IMR-90 (cell line): ENCODE measurements around the gene GPX5. TPM values are rescaled to one million over a fixed set of nuclear protein-coding genes. Genes with fewer than 3 reads are reported as not detected.

ENCODE experiments used
- ATAC-seq: fragments of 200-7000 bp; cut with Tn5 transposase; 2 replicates; pipeline ENCODE4 v1.9.1; 2020; ENCODE audit warnings: low read depth, mild to moderate bottlenecking, moderate library complexity
- BruUV-seq: library from RNA; stranded (reverse); fragments of 400-500 nt; replicated peaks from 2 replicates; lab custom pipeline; 2021; lab: Mats Ljungman, UMichigan
- CTCF ChIA-PET: fragments of 300-600 bp; formaldehyde crosslinking; extraction: SDS; loops from one replicate; lab custom pipeline; 2021; ENCODE audit warnings: antibody characterized with exemption; lab: Yijun Ruan, JAX
- POLR2A ChIA-PET: fragments of 300-600 bp; sonication (Branson Sonifier 250); formaldehyde crosslinking; loops from one replicate; lab custom pipeline; 2022; ENCODE audit warnings: antibody characterized with exemption; ENCODE audit not compliant: unreplicated experiment; lab: Charles Lee
- DNase-seq: peaks from one replicate; pipeline ENCODE4 v3.0.0; 2013
- H2AFZ ChIP-seq: replicated peaks from 2 replicates; pipeline ENCODE3; 2013; ENCODE audit warnings: low read length, mild to moderate bottlenecking; ENCODE audit not compliant: poor library complexity
- H2AK5ac ChIP-seq: 2 replicates; pipeline ENCODE4 v1.6.1; 2013; ENCODE audit warnings: low read depth, low read length, inconsistent platforms
- H2AK9ac ChIP-seq: replicated peaks from 2 replicates; pipeline ENCODE3; 2013; ENCODE audit warnings: mild to moderate bottlenecking, low read depth, low read length, moderate library complexity; ENCODE audit not compliant: poor library complexity
- H2BK120ac ChIP-seq: 2 replicates; pipeline ENCODE4 v1.6.1; 2013; ENCODE audit warnings: low read depth, low read length, inconsistent platforms
- H2BK15ac ChIP-seq: 3 replicates; pipeline ENCODE4 v1.6.1; 2013; ENCODE audit warnings: low read depth, low read length, inconsistent platforms
- H2BK20ac ChIP-seq: 2 replicates; pipeline ENCODE4 v1.6.1; 2013; ENCODE audit warnings: low read depth, mild to moderate bottlenecking, inconsistent platforms, low read length, moderate library complexity
- H2BK5ac ChIP-seq: 2 replicates; pipeline ENCODE4 v1.6.1; 2013; ENCODE audit warnings: mild to moderate bottlenecking, low read depth, low read length, inconsistent platforms; ENCODE audit not compliant: poor library complexity, severe bottlenecking
- H3K14ac ChIP-seq: replicated peaks from 2 replicates; pipeline ENCODE4 v1.6.1; 2013; ENCODE audit warnings: low read depth, low read length, inconsistent platforms
- H3K18ac ChIP-seq: 2 replicates; pipeline ENCODE4 v1.6.1; 2013; ENCODE audit warnings: low read depth, low read length, control low read depth
- H3K23ac ChIP-seq: 2 replicates; pipeline ENCODE4 v1.6.1; 2013; ENCODE audit warnings: low read depth, low read length, inconsistent platforms
- H3K27ac ChIP-seq: 2 replicates; pipeline ENCODE4 v1.5.1; 2013; ENCODE audit warnings: mild to moderate bottlenecking, control low read depth, low read length; ENCODE audit not compliant: insufficient read depth
- H3K27me3 ChIP-seq: 2 replicates; pipeline ENCODE4 v1.6.1; 2013; ENCODE audit warnings: low read length; ENCODE audit not compliant: control insufficient read depth, insufficient read depth
- H3K36me3 ChIP-seq: 2 replicates; pipeline ENCODE4 v1.6.1; 2013; ENCODE audit warnings: low read length, mixed read lengths; ENCODE audit not compliant: control insufficient read depth, insufficient read depth
- H3K4ac ChIP-seq: 2 replicates; pipeline ENCODE4 v1.6.1; 2013; ENCODE audit warnings: low read depth, low read length, inconsistent platforms
- H3K4me1 ChIP-seq: 2 replicates; pipeline ENCODE4 v1.6.1; 2013; ENCODE audit warnings: low read length, mixed read lengths; ENCODE audit not compliant: control insufficient read depth, insufficient read depth
- H3K4me2 ChIP-seq: 2 replicates; pipeline ENCODE4 v1.6.1; 2013; ENCODE audit warnings: low read depth, mild to moderate bottlenecking, control low read depth, low read length, moderate library complexity
- H3K4me3 ChIP-seq: 2 replicates; pipeline ENCODE4 v1.5.1; 2013; ENCODE audit warnings: low read depth, mild to moderate bottlenecking, control low read depth, low read length, moderate library complexity; ENCODE audit not compliant: insufficient read depth
- H3K56ac ChIP-seq: 2 replicates; pipeline ENCODE4 v1.6.1; 2013; ENCODE audit warnings: low read length, inconsistent platforms; ENCODE audit not compliant: insufficient read depth; ENCODE audit errors: extremely low read depth
- H3K79me1 ChIP-seq, 2 experiments: 2 replicates each; pipeline ENCODE4 v1.6.1; 2013; ENCODE audit warnings: low read length in 2 of 2, inconsistent platforms in 1 of 2, low read depth in 1 of 2
- H3K9ac ChIP-seq: 2 replicates; pipeline ENCODE4 v1.6.1; 2013; ENCODE audit warnings: low read depth, low read length, control low read depth
- H3K9me1 ChIP-seq: 2 replicates; pipeline ENCODE4 v1.6.1; 2013; ENCODE audit warnings: low read length, inconsistent platforms; ENCODE audit not compliant: insufficient read depth
- H3K9me3 ChIP-seq: 2 replicates; pipeline ENCODE4 v1.6.1; 2013; ENCODE audit warnings: low read length; ENCODE audit not compliant: control insufficient read depth, insufficient read depth
- H4K20me1 ChIP-seq: 2 replicates; pipeline ENCODE4 v1.6.1; 2013; ENCODE audit warnings: low read length, inconsistent platforms; ENCODE audit not compliant: insufficient read depth
- H4K5ac ChIP-seq: 2 replicates; pipeline ENCODE4 v1.6.1; 2013; ENCODE audit warnings: mild to moderate bottlenecking, low read depth, low read length, control low read depth
- H4K8ac ChIP-seq, 2 experiments: 2 replicates each; pipeline ENCODE4 v1.6.1; 2013; ENCODE audit warnings: low read depth in 2 of 2, low read length in 2 of 2, control low read depth in 1 of 2, inconsistent platforms in 1 of 2
- H4K91ac ChIP-seq: 2 replicates; pipeline ENCODE4 v1.6.1; 2013; ENCODE audit warnings: low read depth, low read length, inconsistent platforms; ENCODE audit not compliant: insufficient read depth
- BHLHE40 ChIP-seq: fragments of 150-350 bp; IDR thresholded peaks from 2 replicates; pipeline ENCODE4 v1.6.1; 2016; ENCODE audit warnings: mild to moderate bottlenecking, low read depth, low read length
- CEBPB ChIP-seq: IDR thresholded peaks from 2 replicates; pipeline ENCODE4 v1.6.1; 2012; ENCODE audit warnings: low read depth, low read length, improper control_type of control experiment
- CHD1 ChIP-seq: IDR thresholded peaks from 2 replicates; pipeline ENCODE4 v1.6.1; 2012; ENCODE audit warnings: low read depth, low read length, improper control_type of control experiment
- ELK1 ChIP-seq: fragments of 150-350 bp; IDR thresholded peaks from 2 replicates; pipeline ENCODE4 v1.6.1; 2016; ENCODE audit warnings: low read depth, mild to moderate bottlenecking, low read length, moderate library complexity, borderline replicate concordance
- FOS ChIP-seq: fragments of 150-350 bp; IDR thresholded peaks from 2 replicates; pipeline ENCODE4 v1.6.1; 2016; ENCODE audit warnings: low read depth, low read length
- MAFK ChIP-seq: IDR thresholded peaks from 2 replicates; pipeline ENCODE4 v1.6.1; 2012; ENCODE audit warnings: low read depth, low read length, improper control_type of control experiment
- POLR2A ChIP-seq: IDR thresholded peaks from 2 replicates; pipeline ENCODE4 v1.6.1; 2012; ENCODE audit warnings: mild to moderate bottlenecking, low read depth, low read length
- USF2 ChIP-seq: fragments of 150-350 bp; IDR thresholded peaks from 2 replicates; pipeline ENCODE4 v1.6.1; 2017; ENCODE audit warnings: mild to moderate bottlenecking, antibody characterized with exemption, low read length, low read depth
- WGBS, 2 experiments: methylation state at CpG; one replicate each; pipeline versions ENCODE4 v1.1.5 to v1.1.7; 2013; ENCODE audit warnings: missing lambda C conversion rate in 2 of 2; ENCODE audit not compliant: insufficient read length in 1 of 2; ENCODE audit errors: extremely low coverage in 2 of 2; 5-methylcytosine and 5-hydroxymethylcytosine counted together
- dilution Hi-C: fragments of 300-500 bp; cut with HindIII; formaldehyde crosslinking; loops from one replicate; pipeline ENCODE4 v1.14.3; 2018; ENCODE audit warnings: low sequenced_read_pairs; ENCODE audit not compliant: unreplicated experiment
- in situ Hi-C: fragments of 300-500 bp; cut with MboI; formaldehyde crosslinking; loops from 3 replicates; pipeline ENCODE4 v1.14.3; 2019; ENCODE audit warnings: low sequenced_read_pairs, inconsistent platforms, mixed read lengths
- intact Hi-C: fragments of 100-400 bp; cut with micrococcal nuclease; formaldehyde crosslinking; loops from 2 replicates; pipeline ENCODE4 v1.10.0; 2022
- polyA plus RNA-seq, 3 experiments: library from polyadenylated mRNA; depleted of rRNA; stranded (reverse); fragments of >200 nt; gene quantifications; 2 replicates each; pipeline ENCODE4 v1.2.3, GENCODE V29; 2012; ENCODE audit warnings: low replicate concordance in 1 of 3
- total RNA-seq: library from RNA; depleted of rRNA; stranded (reverse); fragments of >200 nt; gene quantifications from 2 replicates; pipeline ENCODE4 v1.2.3, GENCODE V29; 2012

GPX5 gene
- total and polyA plus RNA-seq, 2 of the 4 experiments (the other 2 are of a cell fraction): not detected

GRCh38 chr6:28497306-28497705, 28.4 kb upstream of the GPX5 start:
- Histone ChIP-seq H3K9me3 (no peaks in the 10 kb centered on the region), H3K27me3 (no peaks in the 10 kb centered on the region), H2BK120ac (no peak overlapping the region), H2BK20ac (no peak overlapping the region), H4K8ac (no peak overlapping the region), H3K4me1 (no peaks in the 10 kb centered on the region), H2BK5ac (no peak overlapping the region), H3K4me3 (no peak overlapping the region), H3K79me1 (no peaks in the 10 kb centered on the region), H4K91ac (no peak overlapping the region), H3K9me1 (no peaks in the 10 kb centered on the region), H3K27ac (no peak overlapping the region), H3K36me3 (no peaks in the 10 kb centered on the region), H3K9ac (no peak overlapping the region), H2AK9ac (no peak overlapping the region), H3K18ac (no peak overlapping the region), H2AFZ (no peak overlapping the region), H3K4me2 (no peak overlapping the region), H3K23ac (no peak overlapping the region), H3K4ac (no peak overlapping the region), H2BK15ac (no peak overlapping the region), H4K20me1 (no peaks in the 10 kb centered on the region), H3K14ac (no peak overlapping the region), H3K56ac (no peak overlapping the region), H2AK5ac (no peak overlapping the region), H4K5ac (no peak overlapping the region)
- intact Hi-C loops: no loop called here
- in situ Hi-C loops: no loop called here
- DNase-seq (no peak), ATAC-seq (no peak)
- CTCF ChIA-PET: no interaction called here
- WGBS, 2 experiments: no CpG with 5 or more reads among the region's 1 CpG
- TF ChIP-seq MAFK: no peak
- no peak for TF ChIP-seq CHD1
- TF ChIP-seq ELK1: no peak
- no peak for TF ChIP-seq FOS
- no peak for TF ChIP-seq POLR2A
- TF ChIP-seq BHLHE40: no peak
- no peak for TF ChIP-seq USF2
- no peak for TF ChIP-seq CEBPB
- dilution Hi-C loops: no loop called here
- POLR2A ChIA-PET: no interaction called here
- no TSS peak for BruUV-seq
